AG09319 (cell line): ENCODE results near the gene WDR45.

Source experiments
- DNase-seq: peaks from one replicate; pipeline ENCODE4 v3.0.0-alpha.2; 2010; ENCODE audit warnings: low read depth; ENCODE audit errors: extremely low read depth
- TF ChIP-seq, protein P1 (sequence below): IDR thresholded peaks from 2 replicates; pipeline ENCODE4 v1.5.1; 2011; ENCODE audit warnings: low read depth, mild to moderate bottlenecking, inconsistent platforms, low read length, moderate library complexity

The WDR45 gene

DNA sequence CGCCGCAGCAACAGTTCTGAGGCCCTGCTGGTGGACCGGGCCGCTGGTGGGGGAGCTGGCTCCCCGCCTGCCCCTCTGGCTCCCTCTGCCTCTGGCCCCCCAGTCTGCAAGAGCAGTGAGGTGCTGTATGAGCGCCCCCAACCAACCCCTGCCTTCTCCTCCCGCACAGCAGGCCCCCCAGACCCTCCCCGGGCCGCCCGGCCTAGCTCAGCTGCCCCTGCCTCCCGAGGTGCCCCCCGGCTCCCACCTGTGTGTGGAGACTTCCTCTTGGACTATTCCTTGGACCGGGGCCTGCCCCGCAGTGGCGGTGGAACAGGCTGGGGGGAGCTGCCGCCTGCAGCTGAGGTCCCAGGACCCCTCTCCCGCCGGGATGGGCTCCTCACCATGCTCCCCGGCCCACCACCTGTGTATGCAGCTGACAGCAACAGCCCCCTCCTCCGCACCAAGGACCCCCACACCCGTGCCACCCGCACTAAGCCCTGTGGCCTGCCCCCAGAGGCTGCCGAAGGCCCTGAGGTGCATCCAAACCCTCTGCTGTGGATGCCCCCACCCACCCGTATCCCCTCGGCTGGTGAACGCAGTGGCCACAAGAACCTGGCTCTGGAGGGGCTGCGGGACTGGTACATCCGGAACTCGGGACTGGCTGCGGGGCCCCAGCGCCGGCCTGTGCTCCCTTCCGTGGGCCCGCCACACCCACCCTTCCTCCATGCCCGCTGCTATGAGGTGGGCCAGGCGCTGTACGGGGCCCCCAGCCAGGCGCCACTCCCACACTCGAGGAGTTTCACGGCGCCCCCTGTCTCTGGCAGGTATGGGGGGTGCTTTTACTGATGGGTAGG lies 12.2 kb downstream of the WDR45 start:
- TF ChIP-seq, protein P1, sequence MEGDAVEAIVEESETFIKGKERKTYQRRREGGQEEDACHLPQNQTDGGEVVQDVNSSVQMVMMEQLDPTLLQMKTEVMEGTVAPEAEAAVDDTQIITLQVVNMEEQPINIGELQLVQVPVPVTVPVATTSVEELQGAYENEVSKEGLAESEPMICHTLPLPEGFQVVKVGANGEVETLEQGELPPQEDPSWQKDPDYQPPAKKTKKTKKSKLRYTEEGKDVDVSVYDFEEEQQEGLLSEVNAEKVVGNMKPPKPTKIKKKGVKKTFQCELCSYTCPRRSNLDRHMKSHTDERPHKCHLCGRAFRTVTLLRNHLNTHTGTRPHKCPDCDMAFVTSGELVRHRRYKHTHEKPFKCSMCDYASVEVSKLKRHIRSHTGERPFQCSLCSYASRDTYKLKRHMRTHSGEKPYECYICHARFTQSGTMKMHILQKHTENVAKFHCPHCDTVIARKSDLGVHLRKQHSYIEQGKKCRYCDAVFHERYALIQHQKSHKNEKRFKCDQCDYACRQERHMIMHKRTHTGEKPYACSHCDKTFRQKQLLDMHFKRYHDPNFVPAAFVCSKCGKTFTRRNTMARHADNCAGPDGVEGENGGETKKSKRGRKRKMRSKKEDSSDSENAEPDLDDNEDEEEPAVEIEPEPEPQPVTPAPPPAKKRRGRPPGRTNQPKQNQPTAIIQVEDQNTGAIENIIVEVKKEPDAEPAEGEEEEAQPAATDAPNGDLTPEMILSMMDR, result no peak
- DNase-seq, result no peak

DNA sequence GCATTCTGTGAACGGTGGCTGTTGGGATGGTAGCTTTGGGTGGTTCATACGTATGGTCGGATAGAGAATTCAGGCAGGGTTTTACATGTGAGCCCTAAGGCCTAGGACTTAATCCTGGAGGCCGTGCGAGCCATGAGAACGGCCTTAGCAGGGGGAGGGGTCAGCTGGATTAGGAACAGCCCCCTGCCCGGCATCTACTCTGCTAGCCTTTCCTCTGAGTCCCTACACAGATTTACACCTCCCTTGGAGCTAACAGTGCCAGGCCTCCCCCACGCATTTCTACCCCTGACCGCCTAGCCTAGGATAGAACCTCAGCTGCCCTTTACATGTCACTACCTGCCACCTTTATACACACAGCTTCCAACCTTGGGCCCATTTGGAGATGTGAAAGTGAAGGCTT lies 13.0 kb downstream of the WDR45 start:
- TF ChIP-seq, protein P1, result no peak
- no peak for DNase-seq

DNA sequence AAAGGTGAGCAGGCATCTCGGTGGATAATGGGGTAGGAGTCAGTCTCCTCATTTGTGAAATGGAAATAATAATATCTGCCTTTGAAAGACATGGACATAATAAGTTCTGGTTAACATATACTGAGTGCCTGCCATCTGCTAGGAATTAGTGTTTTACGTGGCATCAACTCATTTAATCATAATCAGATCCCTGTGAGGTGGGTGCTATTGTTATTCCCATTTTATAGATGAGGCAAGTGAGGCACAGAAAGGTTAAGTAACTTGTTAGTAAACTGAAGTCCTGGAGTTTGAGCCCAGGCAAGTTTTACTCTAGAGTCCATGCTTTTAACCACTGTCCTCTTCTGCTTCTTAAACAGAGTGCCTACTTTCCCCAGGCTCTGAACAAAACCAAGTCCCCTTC lies 13.4 kb downstream of the WDR45 start:
- TF ChIP-seq, protein P1, result no peak
- DNase-seq, result no peak

DNA sequence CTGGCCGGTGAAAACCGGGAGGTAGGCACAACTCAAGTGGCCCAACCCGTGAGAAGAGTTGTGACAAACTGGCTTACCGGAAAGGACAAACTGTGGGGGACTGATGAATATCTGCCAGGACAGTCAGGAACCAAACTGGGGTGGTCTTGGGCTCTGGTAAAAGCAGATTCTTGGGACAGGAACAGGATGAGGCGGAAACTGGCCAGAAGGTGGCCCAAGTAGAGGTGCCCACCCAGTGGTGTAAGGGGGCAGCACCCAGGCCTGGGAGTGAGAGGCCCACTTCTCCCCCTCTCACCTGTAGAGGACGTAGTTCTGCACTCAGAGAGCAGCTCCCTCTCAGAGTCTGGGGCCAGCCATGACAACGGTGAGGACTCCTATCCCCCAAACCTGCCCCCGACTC lies 15.0 kb downstream of the WDR45 start:
- TF ChIP-seq, protein P1, result no peak
- DNase-seq, result no peak

DNA sequence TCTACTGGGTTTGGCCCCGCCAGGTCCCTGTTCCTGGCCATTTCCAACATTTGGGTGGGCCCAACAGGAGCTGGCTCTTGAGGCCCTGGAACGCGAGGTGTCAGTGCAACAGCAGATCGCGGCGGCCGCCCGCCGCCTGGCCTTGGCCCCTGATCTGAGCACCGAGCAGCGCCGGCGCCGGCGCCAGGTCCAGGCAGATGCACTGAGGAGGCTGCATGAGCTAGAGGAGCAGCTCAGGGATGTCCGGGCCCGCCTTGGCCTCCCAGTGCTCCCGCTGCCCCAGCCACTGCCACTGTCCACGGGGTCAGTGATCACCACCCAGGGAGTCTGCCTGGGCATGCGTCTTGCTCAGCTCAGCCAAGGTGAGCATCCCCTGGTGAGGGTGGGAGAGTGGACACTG lies 15.4 kb downstream of the WDR45 start:
- TF ChIP-seq, protein P1, result no peak
- no peak for DNase-seq

DNA sequence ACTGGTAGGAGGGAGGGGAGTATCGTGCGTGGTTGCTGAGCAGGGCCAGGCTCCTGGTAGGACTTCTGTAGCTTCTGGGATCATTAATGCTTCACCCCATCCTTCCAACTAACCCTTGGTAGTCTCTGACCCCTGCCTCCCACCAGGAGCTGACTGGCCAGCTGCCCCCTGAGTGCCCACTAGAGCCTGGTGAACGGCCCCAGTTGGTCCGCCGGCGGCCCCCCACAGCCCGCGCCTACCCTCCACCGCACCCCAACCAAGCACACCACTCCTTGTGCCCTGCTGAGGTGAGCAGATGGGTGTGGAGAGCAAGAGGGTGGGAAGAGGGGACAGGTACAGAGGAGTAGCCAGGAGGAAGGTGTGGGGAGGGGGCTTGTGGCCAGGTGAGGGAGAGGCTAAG lies 16.0 kb downstream of the WDR45 start:
- TF ChIP-seq, protein P1, result no peak
- DNase-seq, result no peak

DNA sequence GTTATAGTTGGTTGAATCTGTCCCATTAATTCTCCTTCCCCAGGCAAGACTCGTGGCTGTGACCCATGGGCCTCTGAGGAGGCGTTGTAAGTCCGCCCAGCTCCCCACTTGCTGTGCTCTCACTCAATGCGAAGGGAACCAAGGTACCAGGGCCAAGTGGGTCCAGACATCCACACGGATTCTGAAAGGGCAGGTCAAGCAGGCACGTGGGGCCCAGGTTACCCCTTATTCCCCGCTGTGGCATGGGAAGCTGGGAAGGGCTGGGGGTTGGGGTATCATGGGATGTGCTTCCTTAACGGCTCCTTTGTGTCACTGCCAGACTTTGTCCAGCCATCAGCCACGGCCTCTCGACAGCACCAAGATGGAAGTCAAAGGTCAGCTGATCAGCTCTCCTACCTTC lies 17.8 kb downstream of the WDR45 start:
- no peak for DNase-seq

More for the DNA sequence above, 17.8 kb downstream of the WDR45 start:
- TF ChIP-seq, protein P1, result no peak
